H9 (cell line): ENCODE results near the gene DIS3L2. TPM values are rescaled to one million over a fixed set of nuclear protein-coding genes. Genes with fewer than 3 reads are reported as not detected.
"Not testable (repeated sequence)": the region's sequence is repeated elsewhere in the genome, so short reads cannot be mapped to it uniquely, and the experiment has no call there.

ENCODE experiments used
- DNase-seq: peaks from one replicate; pipeline ENCODE4 v3.0.0-alpha.2; 2017
- H2AFZ ChIP-seq: one replicate; pipeline ENCODE4 v1.6.1; 2013; ENCODE audit warnings: mild to moderate bottlenecking, low read length, control low read depth, moderate library complexity
- H2AK5ac ChIP-seq: 2 replicates; pipeline ENCODE4 v1.6.1; 2013; ENCODE audit warnings: low read length, control low read depth, mixed read lengths; ENCODE audit not compliant: insufficient read length
- H2BK120ac ChIP-seq: one replicate; pipeline ENCODE4 v1.6.1; 2013; ENCODE audit warnings: low read depth, mild to moderate bottlenecking, low read length, control low read depth, inconsistent platforms; ENCODE audit not compliant: poor library complexity, severe bottlenecking
- H2BK12ac ChIP-seq: 2 replicates; pipeline ENCODE4 v1.6.1; 2013; ENCODE audit warnings: low read length, control low read depth, mixed read lengths, low read depth; ENCODE audit not compliant: insufficient read length
- H2BK15ac ChIP-seq: 2 replicates; pipeline ENCODE4 v1.6.1; 2013; ENCODE audit warnings: low read depth, low read length, control low read depth
- H2BK20ac ChIP-seq: one replicate; pipeline ENCODE4 v1.6.1; 2013; ENCODE audit warnings: low read depth, mild to moderate bottlenecking, low read length, control low read depth, inconsistent platforms; ENCODE audit not compliant: poor library complexity, severe bottlenecking
- H2BK5ac ChIP-seq: 2 replicates; pipeline ENCODE4 v1.6.1; 2013; ENCODE audit warnings: low read length, control low read depth, mixed read lengths; ENCODE audit not compliant: insufficient read length
- H3K14ac ChIP-seq: 2 replicates; pipeline ENCODE4 v1.6.1; 2013; ENCODE audit warnings: low read length, control low read depth; ENCODE audit not compliant: insufficient read depth
- H3K18ac ChIP-seq: 2 replicates; pipeline ENCODE4 v1.6.1; 2013; ENCODE audit warnings: low read depth, mild to moderate bottlenecking, mixed read lengths, low read length, control low read depth; ENCODE audit not compliant: insufficient read length
- H3K23ac ChIP-seq: 2 replicates; pipeline ENCODE4 v1.6.1; 2013; ENCODE audit warnings: low read length, control low read depth, mixed read lengths, low read depth; ENCODE audit not compliant: insufficient read length
- H3K23me2 ChIP-seq: 2 replicates; pipeline ENCODE4 v1.6.1; 2013; ENCODE audit warnings: low read depth, mild to moderate bottlenecking, mixed read lengths, low read length, control low read depth; ENCODE audit not compliant: insufficient read length, poor library complexity, severe bottlenecking
- H3K27ac ChIP-seq: 2 replicates; pipeline ENCODE4 v1.5.1; 2013; ENCODE audit warnings: low read length, control low read depth, mixed read lengths, low read depth; ENCODE audit not compliant: insufficient read length
- H3K27me3 ChIP-seq: 2 replicates; pipeline ENCODE4 v1.6.1; 2013; ENCODE audit warnings: low read length, control low read depth, inconsistent platforms; ENCODE audit not compliant: insufficient read depth
- H3K4ac ChIP-seq: 2 replicates; pipeline ENCODE4 v1.6.1; 2013; ENCODE audit warnings: low read depth, mild to moderate bottlenecking, control low read depth, inconsistent platforms, low read length, moderate library complexity
- H3K4me1 ChIP-seq: 2 replicates; pipeline ENCODE4 v1.6.1; 2013; ENCODE audit warnings: low read length, control low read depth, inconsistent platforms; ENCODE audit not compliant: insufficient read depth
- H3K4me2 ChIP-seq: 2 replicates; pipeline ENCODE4 v1.6.1; 2013; ENCODE audit warnings: low read length, control low read depth, mixed read lengths; ENCODE audit not compliant: insufficient read length, insufficient read depth
- H3K56ac ChIP-seq: 2 replicates; pipeline ENCODE4 v1.6.1; 2013; ENCODE audit warnings: low read depth, mild to moderate bottlenecking, mixed read lengths, low read length, control low read depth; ENCODE audit not compliant: insufficient read length
- H3K79me1 ChIP-seq: 2 replicates; pipeline ENCODE4 v1.6.1; 2013; ENCODE audit warnings: low read depth, mild to moderate bottlenecking, moderate library complexity, low read length, control low read depth, inconsistent platforms; ENCODE audit not compliant: insufficient read depth, poor library complexity, severe bottlenecking
- H3K79me2 ChIP-seq: 2 replicates; pipeline ENCODE4 v1.6.1; 2013; ENCODE audit warnings: low read length, control low read depth, inconsistent platforms; ENCODE audit not compliant: insufficient read depth
- H3K9ac ChIP-seq: 2 replicates; pipeline ENCODE4 v1.6.1; 2013; ENCODE audit warnings: low read length, control low read depth, mixed read lengths; ENCODE audit not compliant: insufficient read length; ENCODE audit errors: extremely low read depth
- H3K9me3 ChIP-seq: one replicate; pipeline ENCODE4 v1.6.1; 2013; ENCODE audit warnings: low read depth, low read length, inconsistent platforms; ENCODE audit not compliant: control insufficient read depth
- H3T11ph ChIP-seq: one replicate; pipeline ENCODE4 v1.6.1; 2013; ENCODE audit warnings: mild to moderate bottlenecking, low read length, control low read depth, inconsistent platforms
- H4K20me1 ChIP-seq: one replicate; pipeline ENCODE4 v1.6.1; 2013; ENCODE audit not compliant: control insufficient read depth, insufficient read length, insufficient read depth
- H4K5ac ChIP-seq: 2 replicates; pipeline ENCODE4 v1.6.1; 2013; ENCODE audit warnings: low read depth, mild to moderate bottlenecking, mixed read lengths, low read length, control low read depth; ENCODE audit not compliant: insufficient read length
- H4K8ac ChIP-seq: replicated peaks from 2 replicates; pipeline ENCODE4 v1.6.1; 2013; ENCODE audit warnings: low read length, control low read depth, mixed read lengths, low read depth; ENCODE audit not compliant: insufficient read length
- H4K91ac ChIP-seq: 2 replicates; pipeline ENCODE4 v1.6.1; 2013; ENCODE audit warnings: low read depth, mild to moderate bottlenecking, moderate library complexity, mixed read lengths, low read length, control low read depth; ENCODE audit not compliant: insufficient read length
- H3K27ac Mint-ChIP-seq, 3 experiments: 2 replicates in 2 of 3; 3 replicates in 1 of 3; pipeline ENCODE4 v1.8.0; 2020 to 2021; ENCODE audit warnings: mixed read lengths in 3 of 3, mild to moderate bottlenecking in 1 of 3, moderate library complexity in 1 of 3
- H3K27me3 Mint-ChIP-seq: 2 replicates; pipeline ENCODE4 v1.8.0; 2021; ENCODE audit warnings: low read depth, mild to moderate bottlenecking, moderate library complexity, mixed read lengths
- H3K36me3 Mint-ChIP-seq, 3 experiments: 2 replicates in 2 of 3; 3 replicates in 1 of 3; pipeline ENCODE4 v1.8.0; 2020 to 2021; ENCODE audit warnings: low read depth in 3 of 3, mixed read lengths in 3 of 3; ENCODE audit not compliant: insufficient read depth in 1 of 3
- H3K4me1 Mint-ChIP-seq, 2 experiments: 2 replicates each; pipeline ENCODE4 v1.8.0; 2020; ENCODE audit warnings: mixed read lengths in 2 of 2
- H3K4me3 Mint-ChIP-seq, 2 experiments: 2 replicates in 1 of 2; 3 replicates in 1 of 2; pipeline ENCODE4 v1.8.0; 2020 to 2021; ENCODE audit warnings: mild to moderate bottlenecking in 2 of 2, mixed read lengths in 2 of 2, moderate library complexity in 1 of 2
- H3K9me3 Mint-ChIP-seq, 2 experiments: 2 replicates in 1 of 2; 3 replicates in 1 of 2; pipeline ENCODE4 v1.8.0; 2020; ENCODE audit warnings: mild to moderate bottlenecking in 2 of 2, mixed read lengths in 2 of 2, moderate library complexity in 1 of 2
- WGBS: extraction: QIAGEN DNeasy Blood & Tissue Kit; methylation state at CpG from one replicate; pipeline ENCODE4 v1.1.7; 2013; ENCODE audit warnings: missing lambda C conversion rate, low lambda C conversion rate, mixed read lengths; ENCODE audit not compliant: insufficient read length; ENCODE audit errors: extremely low coverage; 5-methylcytosine and 5-hydroxymethylcytosine counted together
- total RNA-seq: library from RNA; stranded (reverse); gene quantifications from 2 replicates; pipeline ENCODE4 v1.2.1, GENCODE V29; 2021
- TF ChIP-seq, protein P1 (sequence below): fragments of 200-600 bp; sonication (generic); conservative IDR thresholded peaks from 3 replicates; pipeline ENCODE4 v1.8.0; 2021; ENCODE audit warnings: antibody characterized with exemption, mild to moderate bottlenecking

DIS3L2 gene
- total RNA-seq, 1 experiment from 2014 or later = 28.1 TPM

DNA sequence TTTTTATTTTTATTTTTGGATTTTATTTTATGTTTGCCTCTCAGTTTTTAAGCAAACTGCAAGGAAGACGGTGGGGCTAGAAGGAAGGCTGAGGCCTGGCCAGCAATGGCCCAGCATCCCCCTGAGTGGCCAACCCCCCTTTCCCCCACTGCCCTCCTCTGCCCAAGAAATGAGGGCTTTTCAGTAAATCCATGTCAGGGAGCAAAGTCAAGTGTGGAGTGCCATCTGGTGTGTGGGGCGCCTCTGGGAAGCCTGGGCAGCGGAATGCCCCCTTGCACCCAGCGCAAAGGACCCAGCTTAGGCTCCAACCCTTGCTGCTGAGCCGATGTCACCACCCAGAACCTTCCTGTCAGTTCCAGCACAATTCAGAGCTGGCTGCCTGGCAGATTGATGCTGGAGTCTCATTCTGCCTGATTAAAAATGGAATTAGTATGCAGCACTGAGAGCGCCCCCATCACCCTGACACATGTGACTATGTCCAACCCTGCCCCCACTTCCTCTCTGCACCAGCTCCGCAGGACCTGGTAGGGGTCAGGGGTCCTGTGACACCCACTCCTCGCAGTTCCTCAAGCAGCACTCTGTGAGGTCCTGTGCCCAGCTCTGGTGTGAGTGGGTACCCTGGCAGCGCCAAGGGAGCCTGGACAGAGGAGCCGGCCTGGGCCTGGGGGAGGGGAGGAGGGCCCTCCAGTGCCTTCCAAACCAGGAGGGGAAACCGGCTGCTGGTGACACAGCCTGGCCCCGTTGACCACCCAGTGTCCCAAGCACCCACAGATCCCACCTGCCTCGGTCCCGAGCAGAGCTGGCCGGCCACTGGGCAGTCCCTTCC lies 407.8 kb downstream of the DIS3L2 start:
- H4K20me1 ChIP-seq = no peaks in the 10 kb centered on the region
- Mint-ChIP-seq H3K36me3 (peaks cover 0 to under 1% (median 0%) of the 10 kb centered on the region in 3 experiments; a peak in 2 of 7 replicates), H3K27me3 (peaks cover 4% of the 10 kb centered on the region; the same call in 1 of the 2 replicates), H3K4me3 (no peak overlapping the region), H3K27ac (no peak overlapping the region), H3K4me1 (peaks cover 17 to 36% of the 10 kb centered on the region in 2 experiments), H3K9me3 (no peaks in the 10 kb centered on the region)
- H3K79me2 ChIP-seq = no peaks in the 10 kb centered on the region
- no peaks in the 10 kb centered on the region for H3K23me2 ChIP-seq
- no peak overlapping the region for H3K14ac ChIP-seq
- no peak overlapping the region for H2BK15ac ChIP-seq
- H4K8ac ChIP-seq = no peak overlapping the region
- no peak overlapping the region for H2BK20ac ChIP-seq
- no peak overlapping the region for H4K91ac ChIP-seq
- no peaks in the 10 kb centered on the region for H3K9me3 ChIP-seq
- no peak overlapping the region for H3K4me2 ChIP-seq
- no peak overlapping the region for H4K5ac ChIP-seq
- H3K79me1 ChIP-seq = no peaks in the 10 kb centered on the region
- H3K4ac ChIP-seq = no peak overlapping the region
- no CpG with 5 or more reads among the region's 15 CpGs for WGBS
- H2BK12ac ChIP-seq = no peak overlapping the region
- H3K9ac ChIP-seq = no peak overlapping the region
- no peak overlapping the region for H2BK120ac ChIP-seq
- no peak overlapping the region for H3K23ac ChIP-seq
- H3K56ac ChIP-seq = no peak overlapping the region
- H2BK5ac ChIP-seq = no peak overlapping the region
- H2AFZ ChIP-seq = no peak overlapping the region
- no peaks in the 10 kb centered on the region for H3K4me1 ChIP-seq
- H3T11ph ChIP-seq = no peak overlapping the region
- H3K18ac ChIP-seq = no peak overlapping the region
- DNase-seq = no peak
- no peak overlapping the region for H3K27ac ChIP-seq
- H2AK5ac ChIP-seq = no peak overlapping the region
- TF ChIP-seq, protein P1, sequence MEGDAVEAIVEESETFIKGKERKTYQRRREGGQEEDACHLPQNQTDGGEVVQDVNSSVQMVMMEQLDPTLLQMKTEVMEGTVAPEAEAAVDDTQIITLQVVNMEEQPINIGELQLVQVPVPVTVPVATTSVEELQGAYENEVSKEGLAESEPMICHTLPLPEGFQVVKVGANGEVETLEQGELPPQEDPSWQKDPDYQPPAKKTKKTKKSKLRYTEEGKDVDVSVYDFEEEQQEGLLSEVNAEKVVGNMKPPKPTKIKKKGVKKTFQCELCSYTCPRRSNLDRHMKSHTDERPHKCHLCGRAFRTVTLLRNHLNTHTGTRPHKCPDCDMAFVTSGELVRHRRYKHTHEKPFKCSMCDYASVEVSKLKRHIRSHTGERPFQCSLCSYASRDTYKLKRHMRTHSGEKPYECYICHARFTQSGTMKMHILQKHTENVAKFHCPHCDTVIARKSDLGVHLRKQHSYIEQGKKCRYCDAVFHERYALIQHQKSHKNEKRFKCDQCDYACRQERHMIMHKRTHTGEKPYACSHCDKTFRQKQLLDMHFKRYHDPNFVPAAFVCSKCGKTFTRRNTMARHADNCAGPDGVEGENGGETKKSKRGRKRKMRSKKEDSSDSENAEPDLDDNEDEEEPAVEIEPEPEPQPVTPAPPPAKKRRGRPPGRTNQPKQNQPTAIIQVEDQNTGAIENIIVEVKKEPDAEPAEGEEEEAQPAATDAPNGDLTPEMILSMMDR = no peak
- no peaks in the 10 kb centered on the region for H3K27me3 ChIP-seq

DNA sequence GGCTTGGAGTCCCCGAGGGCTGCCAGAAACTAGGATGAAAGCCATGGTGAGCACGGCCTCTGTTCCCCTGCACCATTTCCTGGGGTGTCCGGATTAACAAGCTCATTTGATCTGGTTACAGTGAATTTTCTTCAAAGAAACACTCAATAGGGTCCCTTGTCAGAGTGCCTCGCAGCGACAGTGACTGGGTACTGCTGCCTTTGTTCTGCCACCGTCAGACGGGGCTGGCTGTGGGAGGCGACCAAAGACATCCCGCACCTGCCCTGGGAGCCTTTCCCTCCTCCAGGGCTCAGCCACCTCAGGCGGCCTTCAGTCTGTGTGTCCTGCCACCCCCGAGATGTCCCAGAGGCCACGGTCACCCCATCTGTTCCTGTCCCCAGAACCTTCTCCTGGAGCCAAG lies 408.5 kb downstream of the DIS3L2 start:
- H3T11ph ChIP-seq, H3K4ac ChIP-seq, H3K9me3 Mint-ChIP-seq, H3K4me3 Mint-ChIP-seq, H3K9ac ChIP-seq, H3K4me2 ChIP-seq, H3K4me1 ChIP-seq, H3K27ac ChIP-seq, H3K27ac Mint-ChIP-seq, H2AFZ ChIP-seq, H3K79me2 ChIP-seq, DNase-seq, H2BK5ac ChIP-seq, H3K27me3 Mint-ChIP-seq, H3K23me2 ChIP-seq, H4K5ac ChIP-seq, H3K23ac ChIP-seq, H2BK120ac ChIP-seq, H3K79me1 ChIP-seq, H4K8ac ChIP-seq, H3K18ac ChIP-seq, H4K91ac ChIP-seq, H3K14ac ChIP-seq, H2BK15ac ChIP-seq, H4K20me1 ChIP-seq, H3K27me3 ChIP-seq, H2BK12ac ChIP-seq, H3K9me3 ChIP-seq, H3K36me3 Mint-ChIP-seq, H2BK20ac ChIP-seq, H3K56ac ChIP-seq, H2AK5ac ChIP-seq: not testable (repeated sequence)
- WGBS = no CpG with 5 or more reads among the region's 12 CpGs
- H3K4me1 Mint-ChIP-seq = peaks cover 23 to 43% of the 10 kb centered on the region in 2 experiments
